GM18499 (cell line): ENCODE measurements around the gene PID1.

Source experiments
- ATAC-seq: cut with Tn5 transposase; IDR thresholded peaks from one replicate; pipeline ENCODE4 v1.9.1; 2021; ENCODE audit warnings: moderate number of reproducible peaks; ENCODE audit not compliant: insufficient read depth, unreplicated experiment

Gene PID1

DNA sequence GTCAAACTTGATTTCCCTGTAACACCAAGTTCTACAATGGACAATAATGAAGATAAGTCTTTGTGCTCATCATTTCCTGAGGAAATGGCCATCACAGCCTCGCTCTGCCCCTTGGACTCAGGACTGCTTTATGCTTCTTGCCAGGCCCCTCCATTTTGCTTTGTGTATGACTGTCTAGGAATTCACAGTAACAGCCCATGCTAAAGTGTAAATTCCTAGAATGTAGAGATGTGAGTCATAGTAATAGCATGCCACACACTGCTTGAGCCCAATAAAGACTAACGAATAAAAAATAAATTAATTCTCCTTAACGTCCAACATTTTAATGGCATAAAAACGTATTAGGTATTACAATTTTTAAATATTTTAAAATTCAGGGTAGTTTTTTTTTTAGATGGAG lies 226.5 kb downstream of the PID1 start:
- ATAC-seq = no peak

DNA sequence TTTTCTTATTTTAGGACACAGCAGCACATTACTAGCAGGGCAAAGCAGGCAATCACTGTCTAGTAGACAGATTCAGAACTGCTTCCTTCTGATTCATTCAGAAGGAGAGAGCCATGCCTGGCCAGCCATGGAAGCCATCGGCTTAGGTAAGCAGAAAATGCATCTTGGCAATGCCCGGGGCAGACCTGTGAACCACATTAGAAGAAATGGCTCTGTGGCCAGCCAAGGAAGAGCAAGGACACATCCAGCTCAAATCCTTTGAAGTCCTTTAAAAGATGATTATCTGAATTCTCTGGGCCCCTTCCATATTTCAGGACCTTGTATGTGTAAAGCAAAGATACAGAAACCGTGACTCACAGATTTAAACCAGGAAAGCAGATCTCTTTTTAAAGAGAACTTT lies 227.4 kb downstream of the PID1 start:
- ATAC-seq = no peak

DNA sequence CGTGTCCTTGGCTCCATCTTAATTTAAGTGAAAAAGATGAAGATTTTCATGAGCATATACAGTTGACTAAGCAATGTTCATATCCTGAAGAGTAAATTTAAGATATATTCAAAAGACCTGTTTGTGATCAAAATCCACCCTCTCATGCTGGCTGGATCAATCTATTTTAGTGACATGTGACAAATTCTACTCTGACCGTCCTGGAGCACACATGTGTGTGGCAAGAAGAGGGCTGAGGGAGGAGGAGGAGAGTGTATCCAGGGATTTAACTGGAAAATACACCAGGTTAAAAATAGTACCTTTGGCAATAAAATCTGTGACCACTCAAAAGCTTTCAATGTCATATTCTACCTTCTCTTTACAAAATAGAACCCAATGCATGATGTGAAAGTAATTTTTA lies 228.7 kb downstream of the PID1 start:
- no peak for ATAC-seq

DNA sequence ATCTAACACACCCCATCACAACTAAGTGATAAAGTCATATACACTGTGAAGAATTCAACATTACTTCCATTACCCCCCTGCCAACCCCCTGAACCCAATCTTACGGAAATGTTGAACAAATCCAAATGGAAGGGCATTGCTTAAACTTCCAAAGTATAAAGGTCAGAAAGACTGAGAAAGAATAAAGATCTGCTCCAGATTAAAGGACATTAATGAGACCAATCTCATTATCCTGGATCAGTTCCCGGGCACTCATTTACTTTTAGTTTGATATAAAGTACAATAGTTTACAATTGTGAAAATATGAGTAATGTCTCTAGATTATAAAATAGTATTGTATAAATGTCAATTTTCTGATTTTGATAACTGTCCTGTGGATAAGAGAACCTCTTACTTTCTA lies 229.4 kb downstream of the PID1 start:
- no peak for ATAC-seq

DNA sequence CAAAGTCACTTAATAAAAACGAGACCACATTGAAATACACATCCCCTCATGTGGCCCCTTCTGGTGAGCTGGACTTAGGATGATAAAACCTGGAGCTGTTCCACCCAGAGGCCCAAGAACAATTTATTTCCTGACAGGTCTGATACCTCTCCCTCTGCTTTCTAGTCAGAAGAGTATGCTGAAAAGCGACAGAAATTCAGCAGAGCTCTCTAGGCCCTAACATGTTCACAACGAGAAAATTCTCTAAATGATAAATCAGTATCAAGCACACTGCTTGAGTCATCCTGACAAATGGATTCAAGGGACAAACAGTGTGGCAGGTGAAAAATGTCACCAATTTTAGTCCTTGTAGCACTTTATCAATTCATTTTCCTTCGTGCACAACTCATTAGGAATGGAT lies 233.5 kb downstream of the PID1 start:
- ATAC-seq = no peak

DNA sequence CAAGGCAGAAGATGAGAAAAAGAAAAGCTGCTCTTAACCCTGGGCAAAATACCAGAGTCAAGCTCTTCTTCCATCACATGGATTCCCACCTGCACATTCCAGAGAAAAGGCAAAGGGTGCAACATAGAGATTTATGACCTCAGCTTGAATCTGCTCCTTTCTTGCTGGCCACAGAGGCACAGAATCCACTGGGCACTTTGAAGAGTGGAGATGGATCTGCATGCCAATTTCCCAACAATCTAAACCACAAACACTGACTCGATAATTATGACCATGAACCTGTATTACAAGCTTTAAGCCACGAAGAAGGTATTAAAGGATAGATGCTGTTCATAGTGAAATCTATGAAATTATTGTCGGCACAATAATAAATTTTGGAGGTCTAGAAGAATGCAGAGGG lies 237.3 kb downstream of the PID1 start:
- ATAC-seq = no peak

DNA sequence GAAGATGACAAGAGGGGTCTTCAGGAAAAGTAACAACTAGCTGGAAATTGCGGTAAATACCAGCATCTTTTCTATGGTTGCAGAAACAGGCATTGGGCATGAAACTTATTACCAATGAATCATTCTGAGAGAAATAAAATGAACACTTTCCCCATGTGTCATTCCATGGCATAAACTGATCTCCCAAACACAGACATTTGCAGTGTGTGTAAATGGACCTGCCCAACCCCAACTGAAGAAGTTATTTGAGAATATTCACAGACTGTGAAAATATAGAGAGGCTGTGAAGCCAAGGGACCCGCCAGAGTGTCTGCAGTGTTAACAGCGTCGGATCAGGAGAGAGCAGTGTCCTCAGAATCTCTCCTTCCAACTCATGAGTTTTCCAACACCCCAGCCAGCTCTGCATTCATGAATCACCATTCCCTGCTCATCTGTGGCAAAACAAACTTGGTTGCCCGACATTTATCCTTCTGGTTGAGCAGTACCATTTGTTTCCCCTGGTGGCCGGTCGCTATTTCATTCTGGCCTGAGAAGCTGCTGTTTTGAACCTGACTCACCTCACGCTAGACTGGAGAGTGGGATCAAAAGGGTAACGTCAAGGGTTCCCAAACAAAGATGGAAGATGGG lies 238.4 kb downstream of the PID1 start:
- ATAC-seq = no peak

DNA sequence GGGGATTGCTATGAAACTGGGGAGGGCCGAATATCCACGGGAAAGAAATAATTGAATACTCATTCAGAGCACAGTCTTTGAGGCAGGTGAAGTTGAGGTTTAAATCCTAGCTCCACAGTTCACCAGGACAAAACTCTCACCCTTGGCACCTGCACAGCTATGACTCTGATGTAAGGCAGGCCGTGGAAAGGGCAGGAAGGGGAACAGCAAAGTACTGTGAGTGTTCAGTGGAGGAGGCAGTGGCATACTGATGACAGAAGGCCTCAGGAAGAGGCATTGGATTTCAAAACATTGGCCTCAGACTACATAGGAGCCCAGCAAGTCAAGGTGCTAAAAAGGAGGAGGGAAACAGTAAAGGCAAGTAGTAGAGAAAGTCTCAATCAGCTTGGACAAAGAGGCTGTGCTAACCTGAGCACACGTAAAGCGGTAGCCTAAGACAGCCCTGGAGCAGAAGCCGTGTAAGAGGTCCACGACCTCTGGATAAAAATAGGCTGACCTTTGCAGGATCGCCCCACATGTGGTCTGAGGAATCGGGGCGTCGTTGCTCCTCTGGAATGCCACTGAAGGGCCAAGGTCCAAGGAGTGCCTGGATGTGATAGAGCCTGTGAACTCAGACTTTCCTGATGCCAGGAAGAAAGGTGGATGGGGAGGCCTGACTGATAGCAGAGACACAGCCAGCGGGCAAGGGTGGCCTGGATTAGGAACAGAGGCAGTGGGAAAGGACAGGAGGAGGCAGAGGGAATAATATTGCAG lies 243.6 kb downstream of the PID1 start:
- no peak for ATAC-seq

DNA sequence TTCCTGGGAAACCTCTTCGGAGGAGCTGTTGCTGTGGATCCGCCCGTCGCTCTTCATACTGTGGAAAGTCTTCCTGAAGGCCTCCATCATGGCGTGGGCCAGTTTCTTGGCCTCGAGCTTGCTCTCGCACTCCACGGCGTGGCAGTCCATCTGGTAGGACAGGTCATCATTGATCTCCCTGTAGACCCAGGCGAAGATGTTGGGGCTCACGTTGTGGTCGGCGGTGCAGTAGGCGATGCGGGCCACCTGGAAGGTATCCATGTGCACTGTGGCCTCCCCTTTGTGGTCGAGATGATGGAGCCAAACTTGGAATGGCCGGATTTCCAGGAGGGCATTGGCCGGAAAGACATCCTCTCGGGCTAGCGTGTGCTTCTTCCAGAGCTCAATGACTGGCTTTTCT lies 245.4 kb downstream of the PID1 start:
- no peak for ATAC-seq

DNA sequence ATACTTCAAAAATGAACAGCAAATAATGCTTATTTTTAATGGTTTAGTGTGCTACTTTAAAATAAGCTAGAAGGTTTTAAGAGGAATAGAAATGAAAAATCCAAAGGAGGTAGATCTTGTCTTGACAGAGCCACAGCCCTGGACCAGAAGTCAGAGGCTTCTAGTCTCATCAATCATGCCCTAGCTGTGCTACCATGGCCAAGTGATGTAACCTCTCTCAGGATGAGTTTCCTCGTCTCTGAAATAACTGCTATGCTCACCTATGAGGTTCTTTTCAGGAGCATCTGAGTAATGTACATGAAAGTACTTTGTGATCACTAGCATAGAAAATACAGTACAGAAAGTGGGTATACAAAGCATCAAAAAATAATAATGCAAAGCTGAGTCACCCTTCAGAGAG lies 248.4 kb downstream of the PID1 start:
- no peak for ATAC-seq

DNA sequence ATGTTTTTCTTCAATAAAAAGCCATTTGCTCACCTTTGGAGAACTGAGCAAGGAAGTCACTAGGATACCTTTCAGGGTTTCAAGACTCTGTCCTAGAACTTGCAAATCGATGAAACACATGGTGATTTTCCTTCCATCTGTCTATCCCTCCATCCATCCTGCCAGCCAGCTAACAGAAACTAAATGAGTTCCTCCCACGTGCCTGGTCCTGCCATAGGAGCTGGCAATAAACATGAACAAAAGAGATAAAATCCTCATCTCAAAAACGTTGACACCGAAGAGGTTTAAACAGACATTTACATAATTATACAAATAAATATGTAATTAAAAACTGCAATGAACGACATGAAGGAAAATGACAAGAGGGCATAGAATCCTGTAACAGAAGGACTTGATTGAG lies 249.0 kb downstream of the PID1 start:
- ATAC-seq = no peak

DNA sequence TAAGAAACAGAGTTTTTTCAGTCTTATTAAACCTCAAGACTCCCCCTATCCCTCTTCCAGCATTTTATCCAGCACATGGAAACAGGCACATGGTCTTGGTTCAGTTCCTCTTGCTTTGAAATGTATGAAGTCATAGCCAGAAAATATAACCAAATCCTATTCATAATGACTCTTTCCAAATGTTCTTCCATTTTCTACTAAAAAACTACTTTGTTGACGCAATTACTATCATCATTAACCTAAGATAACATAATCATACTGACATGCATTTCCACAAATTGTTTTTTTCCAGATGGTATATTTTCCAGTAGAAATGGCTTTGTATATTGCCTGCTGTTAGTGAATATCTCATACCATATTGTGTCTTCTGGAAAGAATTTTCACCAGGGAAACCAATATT lies 261.3 kb downstream of the PID1 start:
- ATAC-seq = no peak

DNA sequence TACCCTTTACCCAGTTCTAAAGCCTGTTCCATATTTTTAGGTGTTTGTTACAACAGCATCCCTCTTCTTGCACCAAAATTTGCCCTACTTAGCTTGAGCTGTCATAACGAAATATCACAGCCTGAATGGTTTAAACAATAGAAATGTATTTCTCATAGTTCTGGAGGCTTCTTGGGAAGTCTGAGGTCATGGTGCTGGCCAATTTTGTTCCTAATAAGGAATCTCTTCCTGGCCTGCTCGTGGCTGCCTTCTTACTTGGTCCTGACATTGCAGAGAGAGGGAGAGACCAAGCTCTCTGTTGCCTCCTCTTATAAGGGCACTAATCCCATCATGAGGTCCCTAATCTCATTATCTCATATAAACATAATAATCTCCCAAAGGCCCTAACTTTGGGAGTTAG lies 267.8 kb downstream of the PID1 start:
- no peak for ATAC-seq

DNA sequence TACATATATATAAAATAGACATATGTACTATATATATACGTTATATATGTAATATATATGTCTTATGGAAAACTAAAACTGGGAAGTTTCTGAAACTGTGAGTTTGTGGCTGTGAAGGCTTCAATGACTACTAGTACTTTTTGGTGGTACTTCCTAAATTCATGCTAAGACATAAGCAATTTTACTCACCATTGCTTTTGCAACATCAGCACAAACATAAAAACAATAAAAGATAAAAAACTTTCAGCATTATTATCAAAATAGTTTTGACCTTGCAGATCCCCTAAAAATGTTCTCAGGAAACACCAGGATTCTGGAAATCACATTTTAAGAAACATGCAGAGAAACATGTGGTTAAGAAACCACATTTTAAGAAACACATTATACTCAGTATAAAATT lies 269.9 kb downstream of the PID1 start:
- ATAC-seq = no peak

DNA sequence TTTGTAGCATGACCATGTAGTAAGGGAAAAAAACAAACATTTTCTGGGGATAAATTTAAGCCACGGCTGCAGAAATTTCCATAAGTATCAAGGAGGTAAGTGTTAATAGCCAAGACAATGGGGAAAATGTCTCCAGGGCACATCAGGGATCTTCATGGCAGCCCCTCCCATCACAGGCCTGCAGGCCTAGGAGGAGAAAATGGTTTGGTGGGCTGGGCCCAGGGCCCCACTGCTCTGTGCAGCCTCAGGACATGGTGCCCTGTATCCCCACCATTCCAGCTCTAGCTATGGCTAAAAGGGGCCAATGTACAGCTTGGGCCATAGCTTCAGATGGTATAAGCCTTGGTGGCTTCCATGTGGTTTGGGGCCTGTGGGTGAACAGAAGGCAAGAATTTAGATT lies 271.8 kb downstream of the PID1 start:
- no peak for ATAC-seq

DNA sequence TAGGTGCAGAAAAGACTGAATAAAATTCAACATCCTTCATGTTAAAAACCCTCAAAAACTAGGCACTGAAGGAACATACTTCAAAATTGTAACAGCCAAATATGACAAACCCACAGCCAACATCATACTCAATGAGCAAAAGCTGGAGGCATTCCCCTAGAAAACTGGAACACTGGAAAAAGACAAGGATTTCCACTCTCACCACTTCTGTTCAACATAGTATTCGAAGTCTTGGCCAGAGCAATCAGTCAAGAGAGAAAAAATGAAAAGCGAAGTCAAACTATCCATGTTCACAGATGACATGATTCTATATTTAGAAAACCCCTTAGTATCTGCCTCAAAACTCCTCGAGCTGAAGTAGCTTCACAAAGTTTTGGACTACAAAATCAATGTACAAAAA lies 282.3 kb downstream of the PID1 start:
- no peak for ATAC-seq

DNA sequence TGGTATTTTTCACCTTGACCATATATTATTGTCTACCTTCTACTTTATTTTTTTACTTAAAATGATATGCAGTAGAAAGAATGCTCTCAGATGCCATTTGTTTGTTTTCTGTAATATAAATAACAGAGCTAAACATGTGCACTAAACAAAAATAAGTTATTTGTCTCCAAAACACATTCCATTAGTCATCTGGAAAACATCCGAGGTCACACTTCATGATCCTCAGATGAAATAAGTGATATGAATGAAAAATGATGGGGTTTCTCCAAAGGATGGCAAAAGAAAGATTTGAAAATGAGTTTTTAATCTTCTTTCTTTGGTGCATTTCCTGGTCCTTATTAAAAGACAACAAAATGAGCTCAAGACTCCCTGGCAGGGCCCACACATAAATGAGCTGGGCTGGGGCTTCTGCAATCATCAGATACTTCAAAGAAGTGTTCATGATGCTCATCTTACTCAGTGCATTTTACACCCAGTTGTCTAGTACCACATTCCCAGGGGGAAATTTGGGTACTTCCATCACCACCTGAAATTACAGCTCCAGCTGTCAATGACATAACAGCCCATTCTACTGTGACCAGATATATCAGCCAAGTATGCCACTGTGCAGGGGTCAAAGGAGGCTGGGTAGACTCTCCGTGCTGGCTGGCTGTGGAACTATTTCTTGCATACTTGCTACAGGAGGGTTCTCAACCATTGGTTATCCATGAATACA lies 283.5 kb downstream of the PID1 start:
- no peak for ATAC-seq

DNA sequence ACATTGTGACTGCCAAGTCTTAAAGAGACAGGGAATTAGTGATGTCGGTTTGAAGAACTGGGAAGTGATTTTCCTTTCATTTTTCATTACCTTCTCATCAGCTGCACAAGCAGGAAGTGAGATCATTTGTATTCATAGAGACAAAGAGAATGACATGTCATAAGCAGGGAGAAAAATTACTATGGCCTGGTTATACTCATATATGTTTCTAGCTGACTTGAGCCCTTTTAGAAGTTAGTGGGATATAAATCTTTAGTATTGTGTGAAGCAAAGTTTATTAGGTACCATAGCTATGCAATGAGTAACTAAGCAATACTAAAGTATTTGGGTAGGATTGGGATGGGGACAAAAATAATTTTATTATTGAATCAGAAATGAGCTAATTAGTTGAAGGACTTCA lies 284.1 kb downstream of the PID1 start:
- ATAC-seq = no peak

DNA sequence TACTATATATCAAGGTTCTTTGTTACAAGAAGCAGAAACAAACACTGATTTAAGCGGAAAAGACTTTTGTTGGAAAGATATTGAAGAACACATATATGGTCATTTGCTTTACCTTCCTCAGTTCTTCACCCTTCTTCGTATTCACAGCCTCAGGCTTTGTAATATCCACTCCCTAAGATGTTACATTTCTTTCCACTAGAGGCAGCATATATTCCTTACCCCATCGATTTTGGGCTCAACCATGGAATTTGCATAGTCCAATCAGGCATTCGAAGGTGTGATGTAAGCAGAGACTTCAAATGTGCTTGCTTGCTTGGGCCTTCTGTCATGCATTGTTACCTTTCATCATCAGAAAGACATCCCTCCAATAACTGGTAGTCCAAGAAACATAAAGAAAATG lies 287.4 kb downstream of the PID1 start:
- no peak for ATAC-seq

DNA sequence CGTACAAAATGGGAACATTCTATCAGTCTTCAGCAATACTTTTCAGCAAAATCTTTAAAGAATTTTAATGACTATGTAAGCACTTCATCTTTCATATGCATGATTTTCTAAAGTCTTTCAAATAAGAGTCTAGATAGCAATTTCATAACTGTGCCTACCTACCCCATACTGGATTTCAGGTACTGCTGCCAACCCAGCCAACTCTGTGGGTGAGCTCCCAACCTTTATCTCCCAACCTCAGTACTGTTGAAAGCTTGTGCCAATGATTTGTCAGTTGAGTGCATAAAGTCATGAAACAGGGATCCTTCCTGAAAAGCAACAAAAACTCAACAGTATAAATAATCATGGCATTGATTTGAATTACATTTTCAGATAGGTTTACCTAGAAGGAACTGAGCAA lies 296.9 kb downstream of the PID1 start:
- ATAC-seq = no peak
